Stomach (tissue), 4 donors: ENCODE measurements around the gene RNF123.

Experiments used
- CTCF ChIP-seq, 7 experiments: fragments of 450-650 bp in 4 of 7; fragments of 200-600 bp in 3 of 7; sonication (generic) in 3 of 7; IDR thresholded peaks; one replicate each; pipeline ENCODE4 v1.5.1; 2016 to 2019; ENCODE audit warnings: antibody characterized with exemption in 7 of 7, control low read depth in 2 of 7, mild to moderate bottlenecking in 1 of 7
- POLR2AphosphoS5 ChIP-seq, 3 donors: sonication (generic); formaldehyde crosslinking; IDR thresholded peaks; one replicate each; pipeline ENCODE4 v1.6.1; 2016; ENCODE audit warnings: antibody characterized with exemption in 3 of 3

DNA sequence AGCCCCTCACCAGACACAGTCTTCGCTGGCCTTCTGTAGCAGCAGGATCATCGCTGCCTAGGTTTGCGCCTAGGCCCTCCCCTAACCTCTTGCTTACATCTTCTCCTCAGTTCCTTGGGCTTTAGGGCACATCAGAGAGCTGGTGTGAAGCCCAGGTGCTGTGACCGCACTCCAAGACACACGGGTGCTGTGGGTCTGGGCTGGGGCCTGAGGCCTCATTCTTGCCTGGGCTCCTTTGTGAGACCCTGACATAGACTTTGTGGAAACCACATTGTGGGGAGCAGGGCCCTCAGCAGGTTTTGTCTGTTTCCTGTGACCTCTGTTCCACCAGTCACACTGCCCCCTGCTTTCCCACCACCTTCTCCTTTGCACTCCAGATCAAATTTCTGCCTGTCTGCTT is 22.1 kb downstream of the RNF123 start:
- no peak for TF ChIP-seq POLR2AphosphoS5 (IDR thresholded peaks at IDR 0.05)
- no peak for TF ChIP-seq CTCF (IDR thresholded peaks at IDR 0.05)
